Calu3 (cell line): ENCODE measurements around the gene ASB15. TPM values are rescaled to one million over a fixed set of nuclear protein-coding genes. Genes with fewer than 3 reads are reported as not detected.

Source experiments
- BruUV-seq: library from RNA; stranded (reverse); fragments of 400-500 nt; replicated peaks from 2 replicates; lab custom pipeline; 2021; lab: Mats Ljungman, UMichigan
- CTCF ChIA-PET: fragments of 300-600 bp; sonication (Branson Sonifier 250); formaldehyde crosslinking; loops from one replicate; lab custom pipeline; 2022; ENCODE audit warnings: antibody characterized with exemption; lab: Charles Lee
- DNase-seq: peaks from one replicate; pipeline ENCODE4 v3.0.0; 2022
- H3K27ac Mint-ChIP-seq: one replicate; pipeline ENCODE4 v1.8.0; 2022; ENCODE audit warnings: mixed read lengths; ENCODE audit not compliant: unreplicated experiment
- H3K27me3 Mint-ChIP-seq: one replicate; pipeline ENCODE4 v1.8.0; 2022; ENCODE audit warnings: mixed read lengths; ENCODE audit not compliant: unreplicated experiment
- H3K36me3 Mint-ChIP-seq: one replicate; pipeline ENCODE4 v1.8.0; 2022; ENCODE audit warnings: mild to moderate bottlenecking, moderate library complexity, mixed read lengths; ENCODE audit not compliant: insufficient read depth, unreplicated experiment
- H3K4me1 Mint-ChIP-seq: one replicate; pipeline ENCODE4 v1.8.0; 2022; ENCODE audit warnings: mild to moderate bottlenecking, low read depth, mixed read lengths; ENCODE audit not compliant: unreplicated experiment
- H3K4me3 Mint-ChIP-seq: one replicate; pipeline ENCODE4 v1.8.0; 2022; ENCODE audit warnings: mild to moderate bottlenecking, low read depth, moderate library complexity, mixed read lengths; ENCODE audit not compliant: unreplicated experiment
- H3K9me3 Mint-ChIP-seq: one replicate; pipeline ENCODE4 v1.8.0; 2022; ENCODE audit warnings: low read depth, mixed read lengths; ENCODE audit not compliant: unreplicated experiment
- CTCF ChIP-seq: fragments of 200-600 bp; IDR thresholded peaks from one replicate; pipeline ENCODE4 v1.8.0; 2022; ENCODE audit warnings: antibody characterized with exemption; ENCODE audit not compliant: unreplicated experiment
- intact Hi-C: fragments of 100-400 bp; cut with micrococcal nuclease; formaldehyde crosslinking; loops from one replicate; pipeline ENCODE4 v1.10.0; 2022; ENCODE audit not compliant: unreplicated experiment
- total RNA-seq: library from RNA; stranded (reverse); gene quantifications from 2 replicates; pipeline ENCODE4 v1.2.3, GENCODE V29; 2022

The ASB15 gene
- total RNA-seq, 1 experiment from 2014 or later = not detected

- no TSS peak for BruUV-seq
- H3K27me3 Mint-ChIP-seq = no peaks in the 10 kb centered on the region
- H3K27ac Mint-ChIP-seq = no peak overlapping the region
- no peaks in the 10 kb centered on the region for H3K4me1 Mint-ChIP-seq
- TF ChIP-seq CTCF = no peak
- CTCF ChIA-PET = interaction anchor here (0.7 kb wide), 1 partner anchor 27 kb away, joined by 3 read pairs; no protein-coding TSS in a partner anchor
- H3K36me3 Mint-ChIP-seq = no peaks in the 10 kb centered on the region
- intact Hi-C loops = no loop called here
- H3K9me3 Mint-ChIP-seq = no peaks in the 10 kb centered on the region
- H3K4me3 Mint-ChIP-seq = no peak overlapping the region
- DNase-seq = no peak
These were observed 73.0 kb downstream of the ASB15 start for GRCh38 chr7:123674399-123675180.

GRCh38 chr7:123675181-123675473 lies 73.5 kb downstream of the ASB15 start:
- Mint-ChIP-seq H3K4me1 (no peaks in the 10 kb centered on the region), H3K27ac (no peak overlapping the region), H3K36me3 (no peaks in the 10 kb centered on the region), H3K4me3 (no peak overlapping the region), H3K27me3 (no peaks in the 10 kb centered on the region), H3K9me3 (no peaks in the 10 kb centered on the region)
- no peak for DNase-seq
- CTCF ChIA-PET = no interaction called here
- intact Hi-C loops = no loop called here
- TF ChIP-seq CTCF = no peak
- no TSS peak for BruUV-seq

- Mint-ChIP-seq H3K9me3 (no peaks in the 10 kb centered on the region), H3K4me1 (no peaks in the 10 kb centered on the region), H3K4me3 (no peak overlapping the region), H3K27me3 (no peaks in the 10 kb centered on the region), H3K36me3 (no peaks in the 10 kb centered on the region), H3K27ac (no peak overlapping the region)
- CTCF ChIA-PET = no interaction called here
- no TSS peak for BruUV-seq
- intact Hi-C loops = no loop called here
- DNase-seq = no peak
- TF ChIP-seq CTCF = no peak
These were observed 75.6 kb downstream of the ASB15 start for GRCh38 chr7:123677061-123677715.

DNA sequence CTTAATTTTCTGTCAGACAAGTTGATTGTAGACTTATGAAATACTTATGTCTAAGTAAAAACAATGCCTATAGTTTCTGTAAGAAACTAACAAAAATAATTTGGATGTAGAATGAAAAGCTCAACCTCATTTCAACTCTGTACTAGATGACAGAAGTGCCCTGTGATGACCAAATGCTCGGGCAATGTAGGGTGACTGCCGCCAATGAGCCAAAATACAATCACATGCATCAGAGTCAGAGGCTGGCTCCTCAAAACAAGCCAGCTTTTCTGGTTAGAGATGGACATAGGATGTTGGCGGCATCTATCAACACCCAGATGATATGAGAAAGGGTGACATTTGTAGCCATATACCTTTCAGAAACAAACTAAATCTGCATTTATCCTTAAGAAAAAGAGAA lies 78.0 kb downstream of the ASB15 start:
- BruUV-seq = no TSS peak
- DNase-seq = no peak
- Mint-ChIP-seq H3K36me3 (no peaks in the 10 kb centered on the region), H3K4me1 (no peaks in the 10 kb centered on the region), H3K27ac (no peak overlapping the region), H3K27me3 (no peaks in the 10 kb centered on the region), H3K9me3 (no peaks in the 10 kb centered on the region), H3K4me3 (no peak overlapping the region)
- CTCF ChIA-PET = interaction anchor here (0.7 kb wide), 2 partner anchors 210 to 280 kb away, joined by 3 to 4 read pairs; no protein-coding TSS in a partner anchor
- intact Hi-C loops = loop anchor here (5.0 kb wide), 1 partner anchor 68 kb away; the partner anchor contains the start of gene WASL
- TF ChIP-seq CTCF = no peak
